Urothelium cell line (cell line): Measurements from ENCODE around the gene C2orf81.
"Not testable (repeated sequence)": the region's sequence is repeated elsewhere in the genome, so short reads cannot be mapped to it uniquely, and the experiment has no call there.

Experiments
- DNase-seq: peaks from one replicate; pipeline ENCODE4 v3.0.0; 2011; ENCODE audit warnings: low spot score, mixed read lengths
- FAIRE-seq: peaks from 2 replicates; lab custom pipeline; 2011; peaks lifted over from hg19 to GRCh38; lab: Jason Lieb, UNC

C2orf81 gene

DNA sequence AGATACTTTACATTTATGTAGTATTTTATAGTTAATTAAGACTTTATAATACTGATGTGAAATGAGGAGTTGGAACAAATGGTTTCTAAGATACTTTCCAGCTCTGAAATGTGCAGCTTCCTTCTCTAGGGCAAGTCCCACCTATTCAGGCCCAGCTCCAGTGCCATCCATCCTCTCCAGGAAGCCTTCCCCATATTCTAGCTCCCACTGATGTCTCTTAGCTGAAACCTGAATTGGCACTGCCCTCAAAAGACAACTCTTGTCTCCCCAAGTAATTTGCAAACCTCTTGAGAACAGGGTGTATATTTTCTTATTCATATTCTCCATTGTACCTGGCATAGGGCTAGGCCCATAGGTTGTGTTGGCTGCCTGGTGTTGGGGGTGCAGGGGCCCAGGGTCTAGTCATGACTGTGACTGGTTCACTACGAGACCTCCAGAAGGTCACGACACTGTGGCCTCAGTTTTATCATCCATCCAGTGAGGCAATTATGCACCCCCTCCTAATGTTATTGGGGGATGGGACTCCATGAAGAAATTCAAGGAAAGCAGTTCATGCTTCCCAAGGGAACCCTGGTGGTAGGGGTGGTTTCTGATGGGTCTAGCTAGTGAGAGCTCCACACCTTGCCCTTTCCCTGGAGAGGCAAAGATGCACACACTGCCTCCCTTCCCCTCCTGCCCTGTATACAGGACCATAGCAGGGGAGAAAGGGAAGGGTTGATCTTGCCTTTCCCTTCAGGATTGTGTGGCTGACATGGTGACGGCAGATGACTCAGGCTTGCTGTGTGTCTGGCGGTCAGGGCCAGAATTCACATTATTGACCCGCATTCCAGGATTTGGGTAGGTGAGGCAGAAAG lies 2.9 kb upstream of the C2orf81 start:
- DNase-seq (no peak), FAIRE-seq (no peak)

DNA sequence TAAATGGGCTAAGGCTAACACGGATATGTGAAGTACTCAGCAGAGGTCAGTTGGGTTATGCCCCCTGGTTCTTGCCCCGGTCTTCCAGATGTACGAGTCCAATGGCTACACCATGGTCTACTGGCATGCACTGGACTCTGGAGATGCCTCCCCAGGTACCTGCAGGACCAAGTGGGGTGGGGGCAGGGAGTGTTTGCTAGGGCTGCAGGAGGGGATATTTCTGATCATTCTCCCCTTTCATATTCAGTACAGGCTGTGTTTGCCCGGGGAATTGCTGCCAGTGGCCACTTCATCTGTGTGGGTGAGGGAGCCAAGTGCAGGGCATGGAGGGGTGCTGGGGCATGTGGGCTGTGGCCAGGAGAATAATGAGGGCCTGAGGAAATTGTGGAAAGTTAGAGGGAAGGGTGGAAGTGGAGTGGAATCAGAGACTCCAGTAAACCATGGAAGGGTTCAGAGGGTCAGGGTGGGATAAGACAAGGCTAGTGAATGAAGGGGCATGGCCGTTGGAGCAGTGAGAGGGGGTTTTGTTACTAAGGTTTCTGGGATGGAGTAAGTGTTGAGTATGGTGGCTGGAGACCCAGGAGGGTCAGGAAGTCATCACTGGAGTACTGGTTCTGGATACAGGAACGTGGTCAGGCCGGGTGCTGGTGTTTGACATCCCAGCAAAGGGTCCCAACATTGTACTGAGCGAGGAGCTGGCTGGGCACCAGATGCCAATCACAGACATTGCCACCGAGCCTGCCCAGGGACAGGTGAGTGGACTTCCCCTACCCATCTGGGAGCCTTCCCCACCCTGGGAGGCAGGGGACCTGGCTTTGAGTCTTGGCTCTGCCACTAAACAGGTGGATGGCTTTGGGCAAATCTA lies 2.0 kb upstream of the C2orf81 start:
- FAIRE-seq (no peak), DNase-seq (no peak)

DNA sequence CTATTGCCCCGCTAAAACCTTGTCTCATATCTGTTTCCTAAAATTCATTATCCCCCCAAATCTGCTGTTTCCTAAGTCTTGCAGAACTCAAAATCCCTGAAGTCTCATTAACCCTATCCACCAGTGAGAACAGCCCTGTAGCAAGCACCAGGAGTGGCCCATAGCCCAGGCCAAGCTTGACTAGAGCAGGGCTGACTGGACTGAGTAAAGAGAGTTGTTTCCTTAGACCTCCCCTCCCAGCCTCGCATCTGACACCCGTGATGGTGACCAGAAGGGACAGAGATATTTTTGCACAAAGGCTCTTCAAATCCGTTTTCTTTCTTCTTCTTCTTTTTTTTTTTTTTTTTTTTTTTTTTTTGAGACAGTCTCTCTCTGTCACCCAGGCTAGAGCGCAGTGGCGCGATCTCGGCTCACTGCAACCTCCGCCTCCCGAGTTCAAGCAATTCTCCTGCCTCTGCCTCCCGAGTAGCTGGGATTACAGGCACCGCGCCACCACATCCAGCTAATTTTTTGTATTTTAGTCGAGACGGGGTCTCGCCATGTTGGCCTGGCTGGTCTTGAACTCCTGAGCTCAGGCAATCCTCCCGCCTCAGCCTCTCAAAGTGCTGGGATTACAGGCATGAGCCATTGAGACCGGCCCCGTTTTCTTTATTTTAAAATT lies 846 bp downstream of the C2orf81 start:
- not testable (repeated sequence) for FAIRE-seq, DNase-seq

- DNase-seq = no peak
- FAIRE-seq = no peak
Measured at GRCh38 chr2:74420006-74420405, 1.4 kb downstream of the C2orf81 start.

- DNase-seq = no peak
Measured at GRCh38 chr2:74419345-74419744, 2.1 kb downstream of the C2orf81 start.

DNA sequence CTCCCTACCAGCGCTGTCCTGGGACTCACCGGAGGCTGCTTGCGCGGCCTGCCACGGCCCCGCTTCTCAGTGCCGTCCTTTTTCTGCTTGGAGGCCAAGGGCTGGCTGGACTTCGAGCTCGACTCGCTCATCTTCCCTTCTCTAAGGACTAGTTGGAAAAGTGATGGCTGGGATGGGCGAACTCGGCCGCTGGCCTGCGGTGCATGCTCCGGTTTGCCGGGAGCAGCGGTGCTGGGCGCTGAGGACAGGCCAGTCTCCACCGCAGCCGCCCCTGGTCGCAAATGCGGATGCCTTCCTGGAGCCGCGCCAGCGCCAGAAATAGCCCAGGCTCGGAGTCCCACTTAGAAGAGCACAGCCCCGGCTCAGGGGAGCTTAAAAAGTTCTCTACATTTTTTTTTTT lies 3.1 kb downstream of the C2orf81 start:
- DNase-seq = no peak
- FAIRE-seq = no peak

More at GRCh38 chr2:74419345-74419744, 2.1 kb downstream of the C2orf81 start:
- FAIRE-seq = no peak

- FAIRE-seq = no peak
- DNase-seq = no peak
Measured at GRCh38 chr2:74417763-74418162, 3.7 kb downstream of the C2orf81 start.

DNA sequence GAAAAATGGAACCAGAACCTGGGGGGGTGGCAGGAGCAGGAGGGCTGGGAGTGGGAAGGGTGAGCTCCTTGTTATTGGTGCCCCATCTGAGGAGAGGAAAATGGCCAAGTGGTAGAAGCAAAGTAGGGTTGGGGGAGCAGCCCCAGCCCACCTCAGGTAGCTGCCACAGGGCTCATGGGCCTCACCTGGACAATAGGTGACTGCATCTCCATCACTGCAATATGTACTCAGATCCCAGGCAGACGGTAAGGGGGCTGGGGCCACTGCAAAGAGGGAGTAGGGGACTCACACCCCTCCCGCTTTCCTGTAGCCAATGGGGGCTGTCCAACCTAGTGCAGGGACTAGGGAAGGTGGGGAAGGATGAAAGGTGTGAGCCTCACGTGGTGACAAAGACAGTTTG lies 4.2 kb downstream of the C2orf81 start:
- FAIRE-seq (no peak), DNase-seq (no peak)

- no peak for FAIRE-seq
- DNase-seq = no peak
Measured at GRCh38 chr2:74416778-74417177, 4.6 kb downstream of the C2orf81 start.

DNA sequence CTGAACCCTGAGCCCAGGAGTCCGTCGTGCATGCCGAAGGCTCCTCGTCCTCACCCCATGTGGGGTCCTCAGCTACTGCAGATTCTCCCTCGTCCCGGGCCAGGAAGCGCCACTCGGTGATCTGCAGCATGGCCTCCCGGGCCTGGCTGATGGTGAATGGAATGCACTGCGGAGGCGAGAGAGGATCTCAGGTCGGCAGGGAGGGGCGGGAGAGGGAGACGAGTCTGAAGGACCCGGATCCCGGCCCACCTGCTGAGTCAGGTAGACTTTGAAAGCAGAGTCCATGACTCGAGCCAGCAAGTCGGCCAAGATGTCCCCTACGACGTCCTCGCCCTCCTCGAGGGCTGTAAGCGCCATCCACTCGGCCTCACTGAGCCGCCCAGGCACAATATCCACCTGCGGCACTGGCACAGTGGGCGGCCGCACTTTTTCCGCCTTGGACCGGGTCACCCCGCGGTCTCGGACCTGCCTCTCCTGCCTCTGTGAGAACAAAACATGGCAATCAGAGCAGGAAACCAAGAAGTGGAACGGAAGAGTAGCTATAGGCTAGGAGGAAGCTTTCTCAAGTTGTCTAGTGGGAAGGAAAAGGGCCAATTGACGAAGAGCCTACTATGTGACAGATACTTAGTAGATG lies 5.5 kb downstream of the C2orf81 start:
- DNase-seq (no peak), FAIRE-seq (no peak)

GRCh38 chr2:74414881-74415761 lies 6.3 kb downstream of the C2orf81 start:
- FAIRE-seq (no peak), DNase-seq (no peak)

DNA sequence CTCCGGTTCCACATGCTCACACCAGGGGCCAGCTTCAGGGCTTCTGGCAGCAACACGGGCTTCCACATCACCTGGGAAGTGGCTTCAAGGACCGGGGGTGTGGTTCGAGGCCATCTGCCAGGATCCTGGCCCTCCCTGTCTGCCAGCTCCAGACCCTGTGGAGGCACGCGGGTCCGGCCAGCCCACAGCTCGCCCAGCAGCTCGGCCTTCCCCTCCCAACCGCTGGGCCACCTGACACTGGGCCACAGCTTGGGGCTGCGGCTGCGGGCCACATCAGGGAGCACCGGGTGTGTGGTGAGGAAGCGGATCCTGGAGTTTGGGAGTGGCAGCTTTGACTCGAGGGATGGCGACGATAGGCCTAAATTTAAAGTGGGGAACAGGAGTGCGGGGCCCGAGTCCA lies 7.0 kb downstream of the C2orf81 start:
- no peak for DNase-seq
- FAIRE-seq = no peak

DNA sequence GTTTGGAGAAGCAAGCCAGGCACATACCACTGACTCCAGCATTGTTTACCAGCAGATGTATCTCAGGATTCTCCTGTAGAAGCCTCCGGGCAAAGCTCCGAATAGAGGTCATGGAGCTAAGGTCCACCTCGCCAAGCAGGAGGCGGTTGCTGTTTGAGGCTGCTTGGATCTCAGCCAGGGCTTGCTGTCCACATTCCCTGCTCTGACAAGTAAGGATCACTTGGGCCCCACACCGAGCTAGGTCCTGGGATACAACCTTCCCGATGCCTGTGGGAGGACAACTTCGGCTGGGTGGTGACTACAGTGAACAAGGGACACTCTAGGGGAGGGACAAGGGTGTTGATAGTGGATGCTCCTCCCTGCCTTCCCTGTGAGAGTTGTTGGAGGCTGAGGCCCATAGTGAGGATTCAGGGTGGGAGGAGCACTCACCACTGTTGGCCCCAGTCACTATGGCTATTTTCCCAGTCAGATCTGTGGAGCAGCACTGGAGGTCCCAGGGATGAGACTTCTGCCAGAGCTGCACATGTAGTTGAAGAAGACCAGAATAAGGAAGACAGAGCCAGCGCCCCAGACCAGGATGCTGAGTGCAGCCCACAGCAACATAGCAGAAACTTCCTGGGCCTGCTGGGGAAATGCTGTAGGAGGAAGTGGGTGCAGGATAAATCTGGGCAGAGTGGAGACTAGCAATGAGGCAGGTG lies 8.3 kb downstream of the C2orf81 start:
- no peak for FAIRE-seq

DNA sequence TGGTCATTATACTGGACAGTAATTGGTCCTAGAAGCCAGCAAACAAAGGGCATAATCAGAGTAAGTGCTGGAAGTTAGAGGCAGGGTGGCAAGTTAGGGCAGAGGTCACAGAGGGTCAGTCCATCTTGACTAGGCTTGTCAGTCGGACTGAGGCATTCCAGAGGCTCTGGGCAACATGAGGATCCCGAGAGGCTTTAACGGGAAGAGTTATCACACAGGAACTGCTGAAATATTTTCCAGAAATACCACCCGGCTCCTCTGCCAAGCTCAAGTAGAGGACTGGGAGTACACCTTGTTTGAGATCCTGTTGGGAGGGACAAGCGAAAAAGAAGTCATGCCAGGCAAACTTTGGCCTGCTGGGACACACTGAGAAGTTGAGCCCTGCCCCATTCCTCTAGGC lies 13.7 kb downstream of the C2orf81 start:
- FAIRE-seq (no peak), DNase-seq (no peak)

More for the DNA sequence above, 8.3 kb downstream of the C2orf81 start:
- DNase-seq = no peak

DNA sequence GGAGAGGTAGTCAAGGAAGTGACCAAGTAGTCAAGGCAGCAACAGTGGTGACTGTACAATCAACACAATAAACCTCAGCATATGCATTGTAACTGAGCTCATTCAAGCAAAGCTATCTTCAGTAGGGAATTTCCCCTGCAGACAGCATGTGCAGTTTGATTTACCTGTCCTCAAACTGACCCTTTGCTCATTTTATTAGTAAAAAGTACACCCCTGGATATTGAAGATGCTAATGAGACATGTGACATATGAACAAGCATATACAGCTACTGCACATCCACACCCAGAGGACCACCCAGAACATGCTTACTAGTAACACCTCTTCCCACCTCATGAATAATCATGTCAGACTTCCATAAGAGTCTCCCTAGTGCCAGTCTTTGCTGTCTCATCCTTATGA lies 15.4 kb downstream of the C2orf81 start:
- FAIRE-seq (peak; percentile 56), DNase-seq (no peak)

DNA sequence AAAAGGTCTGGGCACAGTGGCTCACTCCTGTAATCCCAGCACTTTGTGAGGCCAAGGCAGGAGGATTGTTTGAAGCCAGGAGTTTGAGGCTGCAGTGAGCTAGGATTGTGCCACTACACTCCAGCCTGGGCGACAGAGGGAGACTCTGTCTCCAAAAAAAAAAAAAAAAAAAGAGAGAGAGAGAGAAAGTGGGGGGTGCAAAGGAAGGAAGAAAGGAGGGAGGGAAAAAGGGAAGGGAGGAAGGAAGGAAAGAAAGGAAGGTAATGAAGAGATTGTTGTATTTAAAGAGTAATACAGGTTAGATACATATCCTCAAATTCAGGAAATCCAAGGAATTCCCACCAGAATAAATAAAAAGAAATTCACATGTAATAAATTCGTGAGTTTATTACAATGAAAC lies 19.5 kb downstream of the C2orf81 start:
- DNase-seq (no peak), FAIRE-seq (no peak)

DNA sequence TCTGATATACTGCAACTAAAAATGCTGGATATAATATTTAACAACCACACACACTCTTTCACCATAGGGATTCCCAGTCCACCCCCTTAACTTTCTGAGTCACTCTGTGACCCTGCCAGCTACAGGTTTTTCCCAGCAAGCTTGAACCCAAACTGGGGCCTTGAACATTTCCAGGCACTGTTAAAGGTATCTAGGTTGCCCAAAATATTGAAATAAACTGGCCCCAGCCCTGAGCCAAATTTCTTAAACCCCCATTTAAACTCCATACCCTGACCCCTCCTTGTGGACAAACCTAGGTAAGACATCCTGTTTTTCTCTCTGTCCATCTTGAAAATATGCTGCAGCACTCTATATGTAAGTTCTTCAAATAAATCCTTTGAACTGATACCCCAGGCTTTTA lies 21.6 kb downstream of the C2orf81 start:
- DNase-seq = no peak
- no peak for FAIRE-seq

GRCh38 chr2:74396149-74396548 lies 25.3 kb downstream of the C2orf81 start:
- no peak for DNase-seq
- no peak for FAIRE-seq

DNA sequence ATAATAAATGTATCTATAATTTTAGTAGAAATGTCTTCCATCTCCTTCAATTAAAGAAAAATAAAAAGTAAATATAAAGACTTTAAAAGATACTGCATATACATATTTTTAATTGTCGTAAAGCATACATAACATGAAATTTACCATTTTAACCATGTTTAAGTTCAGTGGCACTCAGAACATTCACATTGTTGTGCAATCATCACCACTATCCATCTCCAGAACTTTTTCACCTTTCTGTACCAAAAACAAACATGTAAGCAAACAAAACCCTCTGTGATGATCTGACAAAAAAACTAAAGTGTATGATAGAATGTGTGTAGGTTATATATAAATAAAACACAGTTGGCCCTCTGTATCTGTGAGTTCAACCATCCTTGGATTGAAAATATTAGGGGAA lies 27.9 kb downstream of the C2orf81 start:
- no peak for DNase-seq
- FAIRE-seq = no peak

DNA sequence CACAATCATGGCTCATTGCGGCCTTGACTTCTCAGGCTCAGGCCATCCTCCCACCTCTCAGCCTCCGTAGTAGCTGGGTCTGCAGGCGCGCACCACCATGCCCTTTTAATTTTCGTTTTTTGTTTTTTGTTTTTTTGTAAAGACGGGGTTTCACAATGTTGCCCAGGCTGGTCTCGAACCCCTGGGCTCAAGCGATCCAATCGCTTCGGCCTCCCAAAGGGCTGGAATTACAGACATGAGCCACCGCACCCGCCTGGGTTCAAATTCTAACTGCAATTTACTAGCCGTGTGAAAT lies 29.0 kb downstream of the C2orf81 start:
- DNase-seq (no peak), FAIRE-seq (no peak)
